Right hindlimb (tissue), 1 donor: ENCODE data around the gene CTDSP2.
"Not testable (repeated sequence)": the region's sequence is repeated elsewhere in the genome, so short reads cannot be mapped to it uniquely, and the experiment has no call there.

Source experiments
- DNase-seq: peaks from one replicate; pipeline ENCODE4 v3.0.0-alpha.2; 2018

Gene CTDSP2

GRCh38 chr12:57832966-57833365 is 13.6 kb downstream of the CTDSP2 start:
- no peak for DNase-seq

- DNase-seq: no peak
Measured at GRCh38 chr12:57830393-57830792, 16.1 kb downstream of the CTDSP2 start.

GRCh38 chr12:57829025-57829777 is 17.3 kb downstream of the CTDSP2 start:
- no peak for DNase-seq

- DNase-seq: no peak
Measured at GRCh38 chr12:57826966-57827365, 19.6 kb downstream of the CTDSP2 start.

GRCh38 chr12:57826400-57826799 is 20.1 kb downstream of the CTDSP2 start:
- DNase-seq: no peak

GRCh38 chr12:57825451-57825850 is 21.1 kb downstream of the CTDSP2 start:
- no peak for DNase-seq

- DNase-seq: no peak
Measured at GRCh38 chr12:57823908-57824640, 22.5 kb downstream of the CTDSP2 start.

GRCh38 chr12:57823131-57823907 is 23.2 kb downstream of the CTDSP2 start:
- no peak for DNase-seq

- no peak for DNase-seq
Measured at GRCh38 chr12:57822392-57823130, 24.0 kb downstream of the CTDSP2 start.

- DNase-seq: no peak
Measured at GRCh38 chr12:57821474-57822214, 24.9 kb downstream of the CTDSP2 start.

GRCh38 chr12:57821015-57821414 is 25.5 kb downstream of the CTDSP2 start:
- not testable (repeated sequence) for DNase-seq

- DNase-seq: not testable (repeated sequence)
Measured at GRCh38 chr12:57820119-57820518, 26.4 kb downstream of the CTDSP2 start.

GRCh38 chr12:57817990-57818331 is 28.6 kb downstream of the CTDSP2 start:
- DNase-seq: not testable (repeated sequence)

- DNase-seq: no peak
Measured at GRCh38 chr12:57817261-57817989, 29.1 kb downstream of the CTDSP2 start.

GRCh38 chr12:57816855-57817151 is 29.7 kb downstream of the CTDSP2 start:
- no peak for DNase-seq

- no peak for DNase-seq
Measured at GRCh38 chr12:57816001-57816854, 30.3 kb downstream of the CTDSP2 start.

GRCh38 chr12:57815177-57816000 is 31.1 kb downstream of the CTDSP2 start:
- no peak for DNase-seq

- no peak for DNase-seq
Measured at GRCh38 chr12:57813971-57814772, 32.4 kb downstream of the CTDSP2 start.
